ENCODE measurements around the gene TELO2. TPM values are rescaled to one million over a fixed set of nuclear protein-coding genes. Genes with fewer than 3 reads are reported as not detected.

TELO2 gene
- polyA plus RNA-seq, 1 donor, result 36.9 TPM

DNA sequence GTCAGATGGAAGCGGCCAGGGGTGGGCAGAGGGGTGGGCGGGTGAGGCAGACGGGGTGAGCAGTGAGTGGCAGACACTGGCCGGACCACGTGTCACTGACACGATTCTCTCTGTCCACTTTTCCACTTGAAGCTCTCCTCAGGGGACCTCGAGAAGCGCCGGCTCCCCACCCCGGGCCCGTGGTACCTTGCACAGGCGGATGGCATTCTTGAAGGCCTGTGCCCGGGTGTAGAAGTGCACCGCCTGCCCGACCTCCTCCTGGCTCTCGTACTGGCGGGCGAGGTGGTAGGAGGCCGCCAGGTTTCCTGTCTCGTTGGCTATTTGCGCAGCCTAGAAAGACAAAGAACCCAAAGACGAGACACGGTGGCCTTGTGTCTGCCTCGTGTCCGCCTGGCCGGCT is 31.2 kb downstream of the TELO2 start:
- no peak for DNase-seq

GRCh38 chr16:1525871-1526607 is 32.9 kb downstream of the TELO2 start:
- DNase-seq, result no peak

- no peak for DNase-seq
Observed at GRCh38 chr16:1526608-1527555, 33.7 kb downstream of the TELO2 start.

DNA sequence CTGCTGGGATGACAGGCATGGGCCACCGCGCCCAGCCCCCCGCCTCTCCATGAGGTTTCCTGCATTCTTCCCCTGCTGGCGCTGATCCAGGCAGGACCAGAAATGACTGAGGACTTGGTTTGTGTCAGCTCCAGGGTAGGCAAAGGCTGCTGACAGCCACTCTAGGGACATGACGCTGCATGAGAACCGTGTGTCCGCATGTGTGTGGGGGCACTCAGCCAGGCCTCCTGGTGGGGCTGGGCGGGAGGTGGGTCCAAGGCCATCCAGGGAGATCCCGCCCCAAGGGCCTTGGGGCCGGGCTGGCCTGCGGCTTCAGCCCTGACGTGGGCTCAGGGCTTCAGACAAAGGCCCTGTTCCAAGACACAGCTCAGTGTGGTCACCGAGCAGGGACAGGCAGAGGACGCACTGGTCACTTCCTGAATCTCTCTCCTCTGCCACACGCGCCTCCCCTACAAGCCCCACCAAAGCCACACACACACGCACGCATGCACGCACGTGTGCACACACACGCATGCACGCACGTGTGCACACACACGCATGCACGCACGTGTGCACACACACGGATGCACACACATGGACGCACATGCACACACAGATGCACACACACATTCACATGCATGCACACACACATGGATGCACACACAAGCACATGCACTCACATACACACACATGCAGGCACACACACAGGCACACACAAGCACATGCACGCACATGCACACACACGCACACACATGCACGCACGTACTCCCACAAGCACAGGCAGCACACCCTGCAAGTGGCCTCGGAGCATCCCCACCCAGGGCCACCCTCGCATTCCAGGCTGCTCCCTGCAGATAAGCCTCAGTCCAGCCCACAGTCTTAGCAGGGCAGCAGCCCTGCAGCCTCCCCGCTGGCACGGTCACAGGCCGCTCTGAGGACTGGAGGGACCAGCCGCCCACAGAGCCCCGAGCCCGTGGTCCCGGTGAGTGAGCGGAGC is 35.0 kb downstream of the TELO2 start:
- DNase-seq, result no peak

DNA sequence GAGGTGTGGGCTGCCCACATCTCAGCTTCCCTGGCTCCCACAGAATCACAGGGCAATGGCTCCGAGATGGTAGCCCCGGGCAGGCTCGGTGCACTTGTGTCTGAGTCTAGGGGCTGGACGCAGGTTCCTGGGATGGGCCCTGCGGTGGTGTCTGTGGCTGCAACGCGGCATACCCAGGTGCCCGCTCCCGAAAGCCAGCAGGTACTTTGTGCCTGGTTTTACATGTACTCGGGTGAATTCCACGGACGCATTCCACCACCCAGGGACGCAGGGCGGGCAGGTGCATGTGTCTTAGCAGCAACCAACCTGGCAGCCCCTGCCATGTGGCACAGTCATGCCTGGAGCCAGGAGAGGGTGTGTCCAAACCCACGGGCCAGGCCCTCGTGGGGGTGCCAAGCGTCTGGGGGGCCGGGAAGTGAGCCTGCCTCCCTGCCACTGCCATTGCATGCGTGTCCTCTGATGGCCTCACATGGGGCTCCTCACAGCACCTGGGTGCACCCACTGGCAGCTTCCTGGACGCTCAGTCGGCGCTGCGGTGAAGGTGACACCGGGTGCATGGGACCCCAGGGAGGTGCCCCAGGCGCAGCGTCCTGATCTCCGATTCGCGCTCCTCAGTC is 35.9 kb downstream of the TELO2 start:
- DNase-seq, result no peak

DNA sequence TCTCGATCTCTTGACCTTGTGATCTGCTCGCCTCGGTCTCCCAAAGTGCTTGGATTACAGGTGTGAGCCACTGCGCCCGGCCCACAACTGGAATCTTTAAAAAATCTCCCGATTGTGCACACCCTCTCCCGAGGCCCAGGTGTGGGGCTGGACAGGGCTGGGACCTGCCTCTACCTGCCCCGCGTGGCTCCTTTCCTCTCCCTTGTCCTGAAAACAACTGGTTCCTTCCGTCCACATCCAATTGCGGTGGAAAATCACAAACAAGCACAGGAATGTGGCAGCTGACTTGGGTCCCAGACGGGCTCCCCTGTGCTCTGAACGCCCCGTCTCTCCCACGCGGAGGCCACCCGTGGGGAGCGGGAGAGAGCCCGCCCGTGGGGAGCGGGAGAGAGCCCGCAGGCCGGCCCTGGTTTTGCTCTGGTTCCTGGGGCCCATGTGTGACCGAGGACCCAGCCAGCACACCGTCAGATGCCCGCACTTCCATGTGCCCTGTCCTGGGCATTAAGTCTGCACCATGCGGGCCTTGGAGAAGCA is 37.3 kb downstream of the TELO2 start:
- no peak for DNase-seq

DNA sequence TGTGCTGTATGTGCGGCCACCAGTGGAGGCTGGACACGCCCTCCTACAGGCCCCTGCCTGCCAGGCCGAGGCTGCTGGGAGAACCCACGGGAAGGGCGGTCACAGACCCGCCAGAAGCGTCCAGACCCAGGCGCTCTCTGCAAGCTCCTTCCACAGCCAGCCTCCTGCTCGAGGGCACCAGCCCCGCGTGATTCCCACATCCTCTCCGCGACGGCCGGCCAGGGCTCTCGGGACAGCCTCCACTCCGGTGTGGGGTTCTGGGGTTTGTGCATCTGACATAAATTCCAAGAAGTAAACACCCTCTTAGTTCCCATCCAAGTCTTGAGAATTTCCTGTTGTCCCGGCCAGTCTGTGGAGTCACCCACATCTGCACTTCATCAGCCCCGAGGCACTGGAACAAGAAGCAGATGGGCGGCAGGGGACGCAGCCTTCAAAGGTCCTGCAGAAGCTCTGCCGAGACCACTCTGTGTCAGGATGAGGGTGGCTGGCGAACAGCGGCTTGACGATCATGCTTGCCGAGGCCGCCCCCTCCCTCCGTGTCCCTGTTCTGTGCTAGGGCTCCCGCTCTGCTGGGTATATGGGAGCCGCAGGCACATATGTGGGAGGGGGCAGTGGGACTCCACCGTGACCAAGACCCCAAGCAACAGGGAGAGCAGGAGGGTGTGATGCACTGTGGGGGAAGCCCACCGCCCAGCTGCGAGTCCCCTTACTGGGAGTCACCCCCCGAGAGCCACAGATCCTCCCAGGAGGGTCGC is 37.9 kb downstream of the TELO2 start:
- no peak for DNase-seq

DNA sequence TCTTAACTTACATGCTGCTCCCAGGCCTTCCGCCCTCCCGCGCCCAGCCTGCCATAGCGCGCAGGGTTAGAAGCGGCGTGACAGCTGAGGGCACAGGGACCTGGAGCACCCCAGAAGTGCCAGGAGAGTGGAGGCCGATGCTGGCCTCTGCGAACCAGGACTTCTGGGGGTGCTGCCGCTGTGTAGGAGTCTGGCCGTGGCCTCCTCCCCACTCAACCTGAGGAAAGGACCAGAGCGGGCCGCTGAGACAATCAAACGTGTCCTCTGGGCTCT is 38.4 kb downstream of the TELO2 start:
- no peak for DNase-seq

DNA sequence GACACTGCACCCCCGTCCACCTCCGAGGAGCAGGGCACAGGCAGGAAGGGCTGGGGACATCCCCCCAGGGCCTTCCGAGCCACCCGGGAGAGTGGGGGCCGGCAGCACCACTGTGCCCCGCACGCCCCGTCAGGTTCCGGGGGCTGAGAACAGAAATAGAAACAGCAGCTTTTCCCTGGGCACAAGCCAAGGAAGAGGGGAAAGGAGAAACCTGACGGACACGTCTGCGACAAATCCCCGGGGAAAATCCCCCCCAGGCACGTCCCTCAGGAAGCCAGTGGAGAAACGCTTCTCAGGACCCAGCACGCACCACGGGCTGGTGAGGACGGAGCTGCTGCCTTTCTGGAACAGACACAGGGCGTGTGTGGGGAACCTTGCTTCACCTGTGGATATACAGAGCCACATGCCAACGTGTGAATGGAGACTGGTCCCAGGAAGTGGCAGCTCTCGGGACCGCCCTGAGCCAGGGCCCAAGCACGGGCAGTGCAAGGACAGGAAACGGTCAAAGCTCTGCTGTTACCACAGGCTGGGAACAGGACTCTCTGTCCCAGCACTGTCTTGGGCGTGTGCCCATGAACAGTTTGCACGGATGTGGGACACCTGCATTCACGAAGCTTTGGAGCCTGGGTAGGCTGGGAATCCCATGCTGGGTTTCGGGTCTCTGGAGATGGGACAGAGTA is 39.1 kb downstream of the TELO2 start:
- no peak for DNase-seq

- DNase-seq, result no peak
Observed at GRCh38 chr16:1532771-1533170, 39.6 kb downstream of the TELO2 start.

DNA sequence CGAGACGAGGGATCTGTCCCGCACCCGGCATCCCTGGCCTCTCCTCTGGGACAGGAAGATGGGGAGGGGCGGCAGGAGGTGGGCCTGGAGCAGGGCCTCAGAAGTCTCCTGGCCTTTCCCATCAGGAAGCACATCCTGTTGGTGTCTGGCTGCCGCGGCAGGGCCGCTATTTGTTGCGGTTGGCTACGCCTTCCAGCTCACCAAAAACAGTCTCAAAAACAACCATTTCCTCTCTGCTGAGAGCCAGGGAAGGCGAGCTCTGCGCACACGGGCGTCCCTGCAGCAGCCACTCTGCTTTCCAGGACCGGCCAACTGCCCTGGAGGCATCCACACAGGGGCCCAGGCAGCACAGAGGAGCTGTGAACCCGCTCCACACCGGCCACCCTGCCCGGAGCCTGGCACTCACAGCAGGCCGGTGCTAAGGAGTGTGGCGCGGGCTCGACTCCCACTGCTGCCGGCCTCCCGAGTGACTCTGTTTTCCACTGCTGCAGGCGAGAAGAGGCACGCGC is 40.3 kb downstream of the TELO2 start, which contains the start of gene TMEM204:
Gene TMEM204, plus strand, starts transcription at position 224 of the 509 bp plus-strand sequence. CDS start 610 bp downstream, outside the sequence.
- DNase-seq, result peak; percentile 79

- no peak for DNase-seq
Observed at GRCh38 chr16:1534021-1535020, 41.2 kb downstream of the TELO2 start.

- no peak for DNase-seq
Observed at GRCh38 chr16:1535391-1536291, 42.5 kb downstream of the TELO2 start.

GRCh38 chr16:1536601-1537000 is 43.4 kb downstream of the TELO2 start:
- DNase-seq, result no peak

DNA sequence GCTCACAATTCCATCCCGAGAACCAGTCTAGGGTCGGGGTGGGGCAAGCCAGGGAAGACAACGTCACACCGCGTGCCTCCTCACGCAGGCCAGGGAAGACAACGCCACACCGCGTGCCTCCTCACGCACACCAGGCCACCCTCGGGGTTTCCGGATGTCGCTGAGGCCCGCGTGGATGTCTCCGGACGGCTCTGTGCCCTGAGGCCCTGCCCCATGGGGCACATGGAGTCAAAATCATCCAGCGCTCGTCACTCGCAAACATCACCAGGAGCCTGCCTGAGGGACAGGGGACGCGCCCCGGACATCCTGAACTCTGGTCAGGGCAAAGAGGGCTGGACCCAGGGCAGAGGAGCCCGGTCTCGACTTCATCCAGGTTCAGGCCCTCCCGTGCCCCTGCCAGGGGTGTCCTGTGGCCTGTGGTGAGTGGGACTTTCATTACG is 44.0 kb downstream of the TELO2 start:
- no peak for DNase-seq

DNA sequence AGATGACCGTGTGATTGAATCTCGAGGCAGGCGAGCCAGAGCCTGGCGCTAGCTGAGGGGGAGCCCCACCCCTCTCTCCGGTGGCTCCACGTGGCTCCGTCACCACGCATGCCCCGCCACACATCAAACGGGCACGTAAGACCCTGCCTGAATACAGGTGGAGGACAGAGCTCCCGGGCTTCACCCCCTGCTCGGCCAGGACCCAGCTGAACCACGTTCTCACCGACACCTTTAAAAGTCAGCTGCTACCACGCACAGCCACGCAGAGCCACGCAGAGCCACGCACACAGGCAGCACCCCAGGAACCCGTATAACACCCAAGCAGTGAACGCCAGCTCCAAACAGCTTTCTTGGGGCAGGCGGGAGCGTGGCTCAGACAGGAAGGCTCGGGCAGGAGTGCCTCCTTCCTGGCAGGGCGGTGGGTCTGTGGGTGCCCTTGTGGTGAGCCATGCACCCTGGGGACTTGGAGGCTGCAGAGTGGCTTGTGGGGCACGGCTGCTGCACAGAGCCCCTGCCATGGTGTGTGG is 44.7 kb downstream of the TELO2 start:
- no peak for DNase-seq

- DNase-seq, result no peak
Observed at GRCh38 chr16:1538804-1539520, 45.8 kb downstream of the TELO2 start.

Measured in hindlimb muscle (tissue), 1 donor.